ENCODE data around the gene OSGEP. TPM values are rescaled to one million over a fixed set of nuclear protein-coding genes. Genes with fewer than 3 reads are reported as not detected.

OSGEP gene
- total RNA-seq, result 10 to 100 TPM; 39.5 to 40.7 TPM

DNA sequence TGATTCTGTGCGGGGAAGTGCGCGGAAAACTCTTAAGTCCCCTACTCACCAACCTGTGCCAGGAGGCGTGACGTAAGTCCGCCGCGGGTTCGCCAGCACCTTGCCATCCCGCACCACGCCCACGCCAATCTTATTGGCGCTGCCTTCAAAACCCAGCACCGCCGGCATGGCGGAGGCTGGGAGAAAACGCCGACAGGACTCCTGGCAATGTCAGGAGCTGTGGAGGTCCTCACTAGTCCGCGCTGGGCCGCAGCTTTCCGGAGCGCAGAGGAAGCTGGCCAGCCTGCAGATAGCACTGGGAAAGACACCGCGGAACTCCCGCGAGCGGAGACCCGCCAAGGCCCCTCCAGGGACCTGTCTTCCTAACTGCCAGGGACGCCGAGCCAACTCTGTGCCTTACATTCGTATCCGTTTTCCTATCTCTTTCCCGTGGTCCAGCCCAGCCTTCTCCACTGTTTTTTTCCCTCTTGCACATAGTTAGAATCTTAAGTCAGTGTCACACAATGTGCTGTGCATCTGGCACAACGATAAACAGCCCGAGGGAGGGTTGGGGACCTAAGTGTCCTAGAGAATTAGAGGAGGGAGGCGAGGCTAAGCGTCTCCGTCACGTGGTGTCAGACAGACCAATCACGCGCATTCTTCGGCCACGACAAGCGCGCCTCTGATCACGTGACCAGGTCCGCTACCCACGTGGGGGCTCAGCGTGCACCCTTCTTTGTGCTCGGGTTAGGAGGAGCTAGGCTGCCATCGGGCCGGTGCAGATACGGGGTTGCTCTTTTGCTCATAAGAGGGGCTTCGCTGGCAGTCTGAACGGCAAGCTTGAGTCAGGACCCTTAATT is at the start of gene OSGEP, which contains the start of gene APEX1:
OSGEP (minus strand) TSS at position 297 of the 839 bp plus-strand sequence; CDS start at position 168, 129 bp downstream.
APEX1 (plus strand) TSS at position 711 of the 839 bp plus-strand sequence. CDS start 420 bp downstream, outside the sequence.
- Mint-ChIP-seq H3K4me3 (no peak within 1 kb of the TSS), H3K9me3 (no peaks in the 10 kb centered on the region), H3K4me1 (ENCODE audit: low read depth) (peaks cover 19% of the 10 kb centered on the region), H3K27me3 (no peaks in the 10 kb centered on the region), H3K36me3 (ENCODE audit: low read depth) (peaks cover 32% of the 10 kb centered on the region), H3K27ac (no peak within 1 kb of the TSS)
- DNase-seq (peak; percentile 99), ATAC-seq (peak; percentile 91)
- TF ChIP-seq, protein P1, sequence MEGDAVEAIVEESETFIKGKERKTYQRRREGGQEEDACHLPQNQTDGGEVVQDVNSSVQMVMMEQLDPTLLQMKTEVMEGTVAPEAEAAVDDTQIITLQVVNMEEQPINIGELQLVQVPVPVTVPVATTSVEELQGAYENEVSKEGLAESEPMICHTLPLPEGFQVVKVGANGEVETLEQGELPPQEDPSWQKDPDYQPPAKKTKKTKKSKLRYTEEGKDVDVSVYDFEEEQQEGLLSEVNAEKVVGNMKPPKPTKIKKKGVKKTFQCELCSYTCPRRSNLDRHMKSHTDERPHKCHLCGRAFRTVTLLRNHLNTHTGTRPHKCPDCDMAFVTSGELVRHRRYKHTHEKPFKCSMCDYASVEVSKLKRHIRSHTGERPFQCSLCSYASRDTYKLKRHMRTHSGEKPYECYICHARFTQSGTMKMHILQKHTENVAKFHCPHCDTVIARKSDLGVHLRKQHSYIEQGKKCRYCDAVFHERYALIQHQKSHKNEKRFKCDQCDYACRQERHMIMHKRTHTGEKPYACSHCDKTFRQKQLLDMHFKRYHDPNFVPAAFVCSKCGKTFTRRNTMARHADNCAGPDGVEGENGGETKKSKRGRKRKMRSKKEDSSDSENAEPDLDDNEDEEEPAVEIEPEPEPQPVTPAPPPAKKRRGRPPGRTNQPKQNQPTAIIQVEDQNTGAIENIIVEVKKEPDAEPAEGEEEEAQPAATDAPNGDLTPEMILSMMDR (IDR thresholded peaks at IDR 0.05), result no peak
- intact Hi-C loops (cut with micrococcal nuclease), result loop anchor here (2.0 to 5.0 kb wide), 2 partner anchors 42 to 158 kb away; partner anchors contain the start of gene TEP1
- CTCF ChIA-PET, result interaction anchor here (0.6 to 9.2 kb wide), 10 partner anchors 13 to 236 kb away, joined by 3 to 72 read pairs (median 4); partner anchors contain the start of genes CCNB1IP1, PARP2 and TEP1
- POLR2A ChIA-PET, result interaction anchor here (0.5 to 5.0 kb wide), 27 partner anchors 9 to 647 kb away, joined by 3 to 43 read pairs (median 6); partner anchors contain the start of genes PARP2, PNP, TEP1 and TMEM253

DNA sequence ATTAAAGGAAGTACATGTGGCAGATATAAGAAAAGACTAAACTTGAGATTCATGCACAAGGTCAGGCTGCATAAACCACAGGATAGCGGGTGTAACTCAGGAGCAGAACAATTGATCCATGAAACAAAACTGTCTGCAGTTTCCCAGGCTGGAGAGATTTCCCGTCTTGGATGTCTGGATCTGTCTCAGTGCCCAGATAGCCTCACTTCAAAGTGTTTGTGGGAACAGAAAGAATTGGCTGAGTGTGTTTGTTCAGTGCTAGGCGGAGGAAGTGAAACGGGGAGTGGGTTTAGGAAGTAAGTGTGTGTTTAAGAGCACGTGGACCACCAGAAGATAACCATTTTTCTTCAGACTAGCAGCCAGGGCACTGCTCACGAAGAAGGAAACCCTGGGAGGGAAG is 49.3 kb upstream of the OSGEP start:
- Mint-ChIP-seq H3K27me3 (no peaks in the 10 kb centered on the region), H3K27ac (no peak overlapping the region), H3K4me1 (ENCODE audit: low read depth) (peaks cover 2% of the 10 kb centered on the region), H3K9me3 (no peaks in the 10 kb centered on the region), H3K4me3 (no peak overlapping the region), H3K36me3 (ENCODE audit: low read depth) (no peaks in the 10 kb centered on the region)
- ChIA-PET POLR2A (no interaction called here), CTCF (no interaction called here)
- TF ChIP-seq, protein P1 (IDR thresholded peaks at IDR 0.05), result no peak
- no peak for DNase-seq
- no peak for ATAC-seq
- intact Hi-C loops (cut with micrococcal nuclease), result no loop called here

DNA sequence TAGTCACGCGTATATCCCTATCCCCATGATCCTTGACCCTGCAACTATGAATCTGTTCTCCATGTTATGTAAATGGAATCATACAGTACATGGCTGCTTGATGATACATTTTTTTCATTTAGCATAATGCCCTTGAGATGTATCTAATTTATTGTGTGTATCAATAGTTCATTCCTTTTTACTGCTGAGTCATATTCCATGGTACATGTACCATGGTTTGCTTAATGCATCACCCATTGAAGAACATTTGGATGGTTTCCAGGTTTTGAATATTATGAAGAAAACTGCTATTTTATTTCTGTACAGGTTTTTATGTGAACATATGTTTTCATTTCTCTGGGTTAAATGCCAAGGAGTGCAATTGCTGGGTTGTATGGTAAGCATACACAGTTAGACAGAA is 46.7 kb upstream of the OSGEP start:
- POLR2A ChIA-PET, result no interaction called here
- Mint-ChIP-seq H3K9me3 (no peaks in the 10 kb centered on the region), H3K4me3 (no peak overlapping the region), H3K36me3 (ENCODE audit: low read depth) (no peaks in the 10 kb centered on the region), H3K4me1 (ENCODE audit: low read depth) (peaks cover 7% of the 10 kb centered on the region), H3K27ac (no peak overlapping the region), H3K27me3 (no peaks in the 10 kb centered on the region)
- DNase-seq (no peak), ATAC-seq (no peak)
- intact Hi-C loops (cut with micrococcal nuclease), result no loop called here
- CTCF ChIA-PET, result no interaction called here
- TF ChIP-seq, protein P1 (IDR thresholded peaks at IDR 0.05), result no peak

DNA sequence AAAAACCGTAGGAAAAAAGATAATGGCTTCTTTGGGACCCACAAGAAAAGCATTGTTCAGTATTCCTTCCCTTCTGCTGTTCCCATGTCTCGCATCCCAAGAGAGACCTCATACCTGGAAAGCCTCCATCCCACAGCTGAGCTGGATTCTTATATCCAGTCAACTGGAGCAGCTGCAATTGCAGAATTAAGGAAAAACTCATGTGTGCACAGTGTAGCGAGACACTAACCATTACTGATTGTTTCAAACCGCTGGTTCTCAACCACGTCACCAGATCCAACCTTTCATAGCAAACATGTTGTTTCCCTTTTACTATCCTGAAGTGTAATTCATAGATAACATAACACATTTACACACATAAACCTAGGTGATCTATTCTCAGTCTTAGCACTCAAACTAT is 45.3 kb upstream of the OSGEP start:
- H3K27me3 Mint-ChIP-seq, result no peaks in the 10 kb centered on the region
- H3K4me1 Mint-ChIP-seq (ENCODE audit: low read depth), result peaks cover 20% of the 10 kb centered on the region
- H3K4me3 Mint-ChIP-seq, result no peak overlapping the region
- H3K36me3 Mint-ChIP-seq (ENCODE audit: low read depth), result no peaks in the 10 kb centered on the region
- no peaks in the 10 kb centered on the region for H3K9me3 Mint-ChIP-seq
- TF ChIP-seq, protein P1 (IDR thresholded peaks at IDR 0.05), result no peak
- POLR2A ChIA-PET, result interaction anchor here (1.3 kb wide), 1 partner anchor 30 kb away, joined by 6 read pairs; the partner anchor contains the start of gene PNP
- ATAC-seq (no peak), DNase-seq (no peak)
- H3K27ac Mint-ChIP-seq, result no peak overlapping the region
- CTCF ChIA-PET, result interaction anchor here (0.6 to 1.1 kb wide), 2 partner anchors 11 to 13 kb away, joined by 3 to 4 read pairs; no protein-coding TSS in a partner anchor
- intact Hi-C loops (cut with micrococcal nuclease), result no loop called here

DNA sequence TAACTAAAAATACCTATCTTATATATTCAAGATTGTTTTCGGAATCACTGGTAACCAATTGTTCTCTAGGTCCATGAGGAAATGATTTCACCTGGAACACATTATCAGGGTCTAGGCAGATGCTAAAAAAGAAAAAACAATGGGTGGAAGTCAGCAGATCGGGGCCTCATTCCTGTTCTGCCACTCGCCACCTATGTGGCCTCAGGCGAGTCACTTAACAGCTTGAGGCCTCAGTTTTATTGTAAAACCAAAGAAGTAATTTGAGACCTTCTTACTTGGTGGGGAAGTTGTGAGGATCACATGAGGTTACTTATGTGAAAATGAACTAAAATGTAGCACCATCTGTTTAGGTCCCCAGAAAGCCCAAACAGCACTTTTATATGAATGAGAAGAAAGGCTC is 44.5 kb upstream of the OSGEP start:
- intact Hi-C loops (cut with micrococcal nuclease), result no loop called here
- Mint-ChIP-seq H3K27me3 (no peaks in the 10 kb centered on the region), H3K4me1 (ENCODE audit: low read depth) (peaks cover 26% of the 10 kb centered on the region), H3K27ac (no peak overlapping the region), H3K4me3 (no peak overlapping the region), H3K36me3 (ENCODE audit: low read depth) (no peaks in the 10 kb centered on the region), H3K9me3 (no peaks in the 10 kb centered on the region)
- ATAC-seq, result peak; percentile 55
- ChIA-PET CTCF (interaction anchor here (1.1 kb wide), 1 partner anchor 12 kb away, joined by 4 read pairs; no protein-coding TSS in a partner anchor), POLR2A (interaction anchor here (1.3 kb wide), 1 partner anchor 29 kb away, joined by 3 read pairs; no protein-coding TSS in a partner anchor)
- DNase-seq, result no peak
- TF ChIP-seq, protein P1 (IDR thresholded peaks at IDR 0.05), result no peak

All from activated CD8-positive, alpha-beta T cell treated with anti-CD3 and anti-CD28 coated beads for 36 hours (primary cell).